Bone marrow (tissue), 2 donors: ENCODE results near the gene TTYH2.
"Not testable (repeated sequence)": the region's sequence is repeated elsewhere in the genome, so short reads cannot be mapped to it uniquely, and the experiment has no call there.

Experiments
- DNase-seq, 2 donors: peaks; one replicate each; lab custom pipeline; 2025; lab: John Stamatoyannopoulos, UW

The TTYH2 gene, protein sequence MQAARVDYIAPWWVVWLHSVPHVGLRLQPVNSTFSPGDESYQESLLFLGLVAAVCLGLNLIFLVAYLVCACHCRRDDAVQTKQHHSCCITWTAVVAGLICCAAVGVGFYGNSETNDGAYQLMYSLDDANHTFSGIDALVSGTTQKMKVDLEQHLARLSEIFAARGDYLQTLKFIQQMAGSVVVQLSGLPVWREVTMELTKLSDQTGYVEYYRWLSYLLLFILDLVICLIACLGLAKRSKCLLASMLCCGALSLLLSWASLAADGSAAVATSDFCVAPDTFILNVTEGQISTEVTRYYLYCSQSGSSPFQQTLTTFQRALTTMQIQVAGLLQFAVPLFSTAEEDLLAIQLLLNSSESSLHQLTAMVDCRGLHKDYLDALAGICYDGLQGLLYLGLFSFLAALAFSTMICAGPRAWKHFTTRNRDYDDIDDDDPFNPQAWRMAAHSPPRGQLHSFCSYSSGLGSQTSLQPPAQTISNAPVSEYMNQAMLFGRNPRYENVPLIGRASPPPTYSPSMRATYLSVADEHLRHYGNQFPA

DNA sequence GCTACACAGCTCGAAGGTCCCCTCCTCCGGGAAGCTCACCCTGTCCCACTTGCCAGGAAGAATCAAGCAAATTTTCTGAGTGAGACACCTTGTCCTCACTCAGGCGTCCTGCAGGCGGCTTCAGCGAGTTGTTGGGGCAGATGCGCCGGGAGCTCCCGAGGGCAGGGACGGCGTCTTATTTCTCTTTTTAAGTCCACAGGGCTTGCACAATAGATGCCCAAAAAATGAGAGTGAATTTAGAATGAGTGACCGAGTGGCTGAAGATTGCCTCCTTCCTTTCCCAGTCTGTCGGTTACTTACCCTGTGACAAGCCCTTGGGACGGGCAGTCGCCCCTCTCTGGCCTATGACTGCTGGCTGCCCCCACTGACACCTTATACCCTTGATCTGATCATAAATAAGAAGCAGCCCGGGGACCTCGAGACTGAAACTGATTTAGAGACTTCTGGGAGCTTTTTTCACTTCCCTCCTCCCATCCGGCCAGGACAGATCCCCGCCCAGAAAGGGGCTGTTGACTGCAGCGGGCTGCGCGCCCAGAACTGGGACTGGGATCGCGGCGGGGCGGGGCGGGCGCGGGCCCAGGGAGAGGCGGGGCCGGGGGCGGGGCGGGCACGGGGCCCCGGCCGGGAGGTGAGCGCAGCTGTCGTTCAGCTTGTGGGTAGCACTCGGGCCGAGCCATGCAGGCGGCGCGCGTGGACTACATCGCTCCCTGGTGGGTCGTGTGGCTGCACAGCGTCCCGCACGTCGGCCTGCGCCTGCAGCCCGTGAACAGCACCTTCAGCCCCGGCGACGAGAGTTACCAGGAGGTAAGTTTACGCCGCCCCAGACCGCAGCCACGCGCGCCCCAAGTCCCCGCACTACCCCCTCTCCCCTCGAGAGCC, at the start of gene TTYH2:
TSS of gene TTYH2 (plus strand) at position 659 of the 879 bp plus-strand sequence. CDS start at position 676, 17 bp downstream.
- peak; percentile 51 to 57 for DNase-seq

DNA sequence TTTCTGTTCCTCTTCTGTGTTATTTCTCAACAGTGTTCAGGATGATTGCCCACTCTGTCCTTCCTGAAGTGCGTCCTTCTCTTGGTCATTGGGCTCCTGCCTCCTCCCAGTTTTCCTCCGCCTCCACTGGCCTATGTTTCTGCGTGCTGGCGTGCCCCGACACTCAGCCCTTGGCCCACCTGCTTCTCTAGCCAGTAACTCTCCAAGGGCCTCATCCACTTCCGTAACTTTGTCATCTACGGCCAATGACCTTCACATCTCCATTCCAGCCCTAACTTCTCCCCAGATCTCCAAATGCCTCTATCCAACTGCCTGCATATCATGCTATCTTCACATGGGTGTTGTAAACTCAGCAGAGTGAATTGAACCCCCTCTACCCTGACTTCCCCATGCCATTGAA, 49.5 kb upstream of the TTYH2 start:
- DNase-seq: no peak

DNA sequence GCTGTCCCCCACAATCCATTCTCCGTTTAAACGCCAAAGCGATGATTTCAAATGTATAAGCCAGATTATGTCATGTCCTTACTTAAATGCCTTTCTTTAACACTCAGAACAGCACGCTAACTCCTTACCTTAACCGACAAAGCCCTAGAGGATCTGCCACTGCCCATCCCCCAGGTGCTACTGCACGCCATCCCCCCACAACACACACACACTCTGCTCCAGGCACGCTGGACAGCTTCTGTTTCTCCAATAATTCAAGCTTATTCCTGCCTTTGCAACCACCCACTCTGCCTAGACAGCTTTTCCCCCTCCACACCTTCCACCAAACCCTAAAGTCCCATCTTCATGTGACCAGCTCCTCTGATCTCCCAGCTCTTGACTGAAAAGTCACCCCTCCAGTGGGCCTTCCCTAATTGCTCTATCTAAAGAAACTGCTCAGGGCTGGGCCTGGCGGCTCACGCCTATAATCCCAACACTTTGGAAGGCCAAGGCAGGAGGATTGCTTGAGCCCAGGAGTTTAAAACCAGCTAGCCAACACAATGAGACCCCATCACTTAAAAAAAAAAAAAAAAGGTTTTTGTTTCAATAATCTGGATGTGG, 48.8 kb upstream of the TTYH2 start:
- no peak for DNase-seq

DNA sequence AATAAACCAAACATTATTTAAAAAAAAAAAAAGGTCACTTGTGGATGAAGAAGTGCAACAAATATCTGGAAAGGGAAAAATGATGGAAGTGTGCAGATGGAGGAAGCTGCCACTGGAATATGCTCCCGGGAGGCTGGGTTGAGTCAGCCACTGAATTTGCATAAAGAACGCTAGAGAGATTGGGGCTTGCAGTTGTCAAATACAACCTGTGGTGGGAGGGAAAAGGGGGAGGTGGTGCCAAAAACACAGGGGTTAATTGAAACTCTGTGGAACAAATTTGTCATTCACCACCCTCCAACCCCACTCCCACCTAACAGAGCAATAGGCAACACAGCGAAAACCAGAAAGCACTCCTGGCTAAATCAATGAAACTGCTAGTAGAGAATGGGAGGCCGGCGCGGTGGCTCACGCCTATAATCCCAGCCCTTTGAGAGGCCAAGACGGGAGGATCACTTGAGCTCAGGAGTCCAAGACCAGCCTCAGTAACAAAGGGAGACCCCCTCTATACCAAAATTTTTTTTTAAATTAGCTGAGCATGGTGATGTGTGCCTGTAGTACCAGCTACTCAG, 47.5 kb upstream of the TTYH2 start:
- DNase-seq: no peak

DNA sequence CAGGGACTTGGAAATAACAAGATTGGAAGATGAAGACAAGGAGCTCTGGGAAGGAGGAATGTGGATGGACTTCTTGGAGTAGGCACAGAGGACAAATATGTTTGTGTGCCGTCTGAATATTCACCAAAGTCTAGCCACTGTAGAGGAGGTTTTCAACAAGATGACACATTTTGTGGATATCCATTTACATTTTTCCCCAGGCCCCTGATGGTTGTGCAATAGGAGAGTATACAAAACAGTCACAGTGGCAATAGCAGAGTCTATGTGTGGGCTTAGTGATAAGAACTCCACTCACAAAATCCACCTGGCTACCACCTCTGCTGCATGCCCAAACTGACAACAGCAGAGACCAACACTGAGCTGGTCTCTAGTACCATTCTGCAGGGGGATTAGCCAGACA, 42.4 kb upstream of the TTYH2 start:
- no peak for DNase-seq

DNA sequence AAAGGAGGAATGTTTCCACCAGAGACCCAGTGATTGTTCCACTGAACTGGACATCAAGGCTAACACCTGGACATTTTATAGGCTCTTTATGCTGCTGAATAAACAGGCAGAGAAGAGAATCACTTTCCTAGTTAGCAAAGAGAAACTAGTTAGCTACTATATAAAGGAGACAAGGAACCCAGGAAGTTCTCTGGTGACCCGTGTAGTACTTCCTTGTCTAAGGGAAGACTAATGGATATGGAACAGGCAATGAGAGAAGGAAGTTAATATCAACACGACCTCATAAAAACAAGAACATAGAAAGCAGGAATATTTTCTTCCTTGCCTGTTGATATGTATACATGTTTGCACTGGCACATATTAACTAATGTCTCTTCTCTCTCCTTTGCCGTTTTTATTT, 40.7 kb upstream of the TTYH2 start:
- no peak for DNase-seq

DNA sequence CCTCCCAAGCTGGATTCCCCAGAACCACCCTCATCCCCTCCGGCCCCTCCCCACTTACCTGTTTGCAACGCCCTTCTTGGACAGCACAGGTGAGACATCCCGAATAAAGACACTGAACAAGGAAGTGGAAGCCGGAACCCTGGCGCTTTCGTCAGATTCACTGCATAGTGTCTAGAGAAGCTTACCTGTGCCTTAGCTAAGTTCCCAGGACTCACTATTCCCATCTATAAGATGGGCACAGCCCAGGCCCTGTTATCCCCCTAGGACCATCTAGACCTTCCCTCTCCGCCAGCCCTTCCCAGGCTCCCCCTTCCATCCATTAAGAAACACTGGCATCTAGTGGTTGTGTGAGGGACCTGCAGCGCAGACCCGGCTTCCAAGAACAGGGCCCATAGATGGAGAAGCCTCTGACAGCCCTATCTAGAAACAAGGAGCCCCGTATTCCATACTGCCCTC, 36.8 kb upstream of the TTYH2 start:
- DNase-seq: peak; percentile 15 to 27

DNA sequence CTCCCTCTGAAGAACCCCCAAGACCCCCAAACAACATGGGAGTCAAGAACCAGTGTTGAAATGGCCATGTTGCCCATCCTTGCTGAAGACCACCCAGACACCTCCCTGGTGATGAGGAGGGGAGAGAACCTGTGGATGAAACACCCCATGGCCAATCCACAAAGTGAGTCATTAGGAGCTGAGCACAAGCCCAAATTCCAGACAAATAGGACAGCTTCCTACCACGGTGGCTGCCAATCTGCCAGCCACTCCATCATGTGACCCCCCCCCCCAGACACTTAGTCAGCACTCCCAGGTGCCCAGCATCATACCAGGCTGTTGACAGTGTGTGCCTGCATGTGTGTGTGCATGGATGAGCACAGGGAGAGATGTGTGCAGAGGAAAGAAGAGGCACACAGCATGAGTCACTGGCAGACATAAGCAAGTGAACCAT, 36.3 kb upstream of the TTYH2 start:
- no peak for DNase-seq

DNA sequence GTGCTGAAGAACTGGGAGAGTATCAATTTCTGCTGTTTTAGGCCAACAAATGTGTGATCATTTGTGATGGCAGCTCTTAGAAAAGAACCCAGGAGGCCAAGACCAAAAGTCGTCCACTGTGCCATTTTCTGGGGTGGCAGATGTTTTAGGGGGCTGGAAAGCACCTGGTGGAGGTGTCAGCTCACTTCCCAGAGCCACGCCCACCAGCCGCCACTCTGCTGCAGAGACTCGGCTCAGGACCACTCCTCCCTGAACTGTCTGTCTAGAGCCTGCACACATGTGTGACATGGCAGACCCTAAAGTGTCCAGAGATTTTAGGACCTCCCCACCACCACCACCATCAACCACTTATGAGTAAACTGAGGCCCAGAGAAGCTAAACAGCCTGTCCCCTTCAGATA, 33.8 kb upstream of the TTYH2 start:
- no peak for DNase-seq

DNA sequence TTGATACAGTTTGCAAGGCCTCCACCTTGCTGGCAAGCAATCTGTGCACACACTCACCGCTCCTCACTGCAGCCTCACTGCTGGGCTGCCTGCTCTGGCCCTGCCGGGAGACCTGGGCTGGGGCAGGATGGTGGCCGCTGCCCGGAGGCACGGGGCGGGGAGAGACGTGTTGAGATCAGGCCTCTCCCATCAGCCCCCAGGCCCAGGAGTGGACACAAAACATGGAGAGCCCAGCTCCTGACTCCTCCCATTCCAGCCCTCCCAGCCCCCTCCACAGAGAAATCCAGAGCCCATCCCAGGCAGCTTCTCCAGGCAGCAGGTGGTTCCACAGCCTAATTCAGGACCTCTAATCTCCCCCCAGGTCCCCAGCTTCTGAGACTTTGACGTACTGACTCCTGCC, 33.0 kb upstream of the TTYH2 start:
- DNase-seq: no peak

DNA sequence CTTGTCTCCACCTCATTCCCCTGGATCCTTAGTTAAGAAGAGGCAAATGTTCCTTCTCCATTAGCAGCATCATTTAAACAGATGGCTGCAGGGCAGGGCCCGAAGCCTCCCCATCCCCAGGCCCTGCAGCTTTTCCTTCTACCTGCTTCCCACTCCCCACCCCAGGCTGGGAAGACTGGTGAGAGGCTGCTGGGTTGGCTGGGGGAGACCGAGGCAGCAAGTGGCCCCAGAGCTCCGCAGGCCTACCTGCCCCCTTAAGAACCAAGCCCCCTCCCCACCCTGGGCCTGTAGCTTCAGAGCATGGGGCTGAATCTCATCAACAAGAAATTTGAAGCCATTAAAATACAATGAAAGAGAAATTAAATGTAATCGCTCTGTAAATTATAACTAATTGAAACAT, 32.0 kb upstream of the TTYH2 start:
- no peak for DNase-seq

DNA sequence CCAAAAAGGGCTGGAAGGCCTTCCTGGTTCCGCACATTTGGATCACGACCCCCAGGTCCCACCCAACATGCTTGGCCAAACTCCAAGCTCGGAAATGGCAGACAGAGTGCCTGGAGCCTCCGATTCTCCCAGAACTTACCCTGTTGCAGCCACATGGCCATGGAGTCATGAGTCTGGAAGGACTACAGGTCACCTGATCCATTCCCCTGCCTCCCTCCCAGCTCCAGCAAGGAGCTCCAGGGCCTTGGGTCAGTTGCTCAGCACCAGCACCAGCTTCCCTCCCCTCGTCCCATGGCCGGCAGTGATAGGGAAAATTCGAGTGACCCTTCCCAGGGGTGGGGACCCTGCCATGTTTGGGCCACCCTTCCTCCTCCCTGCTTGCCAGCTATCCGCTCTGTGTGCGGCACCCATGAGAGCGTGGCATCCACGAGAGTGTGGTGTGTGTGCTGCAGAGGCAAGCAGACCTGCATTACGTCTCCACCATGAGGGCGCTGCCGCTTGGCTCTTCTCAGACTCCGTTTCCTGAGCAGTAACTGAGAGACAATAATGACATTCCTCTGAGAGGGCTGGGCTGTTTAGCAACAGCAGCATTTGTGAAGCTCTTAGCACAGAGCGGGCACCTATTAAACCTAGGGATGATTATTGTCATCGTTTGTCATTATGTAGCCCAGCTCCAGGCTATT, 31.2 kb upstream of the TTYH2 start:
- no peak for DNase-seq

DNA sequence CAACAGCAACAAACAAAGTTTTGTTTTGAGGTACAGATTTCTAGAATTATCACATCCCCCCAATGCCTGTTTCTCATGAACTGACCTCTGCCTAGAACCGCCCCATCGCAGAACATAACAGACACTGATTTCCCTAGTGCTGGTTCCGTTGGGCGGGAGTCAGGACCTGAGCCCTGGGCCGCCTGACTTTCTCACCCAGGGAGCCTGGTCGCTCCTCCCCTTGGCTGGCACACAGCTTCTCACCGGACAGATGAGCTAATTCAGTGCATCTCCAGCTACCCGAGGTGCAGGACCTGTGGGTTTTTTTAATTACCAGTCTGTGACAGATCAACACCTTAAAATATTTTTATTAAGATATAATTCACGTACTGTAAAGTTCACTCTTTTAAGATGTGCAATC, 30.0 kb upstream of the TTYH2 start:
- no peak for DNase-seq

DNA sequence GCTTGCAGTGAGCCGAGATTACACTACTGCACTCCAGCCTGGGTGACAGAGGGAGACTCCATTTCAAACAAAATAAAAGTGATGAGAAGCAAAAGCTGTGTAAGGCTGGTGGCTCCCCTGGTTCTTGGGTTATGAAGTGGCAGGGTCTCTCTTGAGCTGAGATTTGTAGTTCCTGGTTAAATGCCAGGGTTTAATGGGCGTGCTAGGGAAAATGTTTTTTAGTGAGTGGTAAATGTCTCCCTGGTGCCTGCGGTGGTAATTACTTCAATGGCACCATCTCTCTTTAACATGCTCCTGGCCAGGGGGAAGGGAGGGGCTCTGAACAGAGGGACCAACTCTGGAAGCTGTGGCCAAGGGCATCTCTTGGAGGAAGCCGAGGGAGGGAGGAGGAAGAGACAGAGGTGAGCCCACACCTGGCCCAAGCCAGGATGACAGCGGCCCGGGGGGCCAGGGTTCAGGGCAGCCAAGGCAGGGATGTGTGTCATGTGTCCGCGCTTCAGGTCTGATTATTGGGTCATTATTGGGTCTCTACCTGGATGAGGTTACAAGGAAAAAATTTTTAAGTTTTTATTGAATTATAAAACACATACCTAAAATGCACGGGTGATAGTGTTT, 27.7 kb upstream of the TTYH2 start:
- no peak for DNase-seq

DNA sequence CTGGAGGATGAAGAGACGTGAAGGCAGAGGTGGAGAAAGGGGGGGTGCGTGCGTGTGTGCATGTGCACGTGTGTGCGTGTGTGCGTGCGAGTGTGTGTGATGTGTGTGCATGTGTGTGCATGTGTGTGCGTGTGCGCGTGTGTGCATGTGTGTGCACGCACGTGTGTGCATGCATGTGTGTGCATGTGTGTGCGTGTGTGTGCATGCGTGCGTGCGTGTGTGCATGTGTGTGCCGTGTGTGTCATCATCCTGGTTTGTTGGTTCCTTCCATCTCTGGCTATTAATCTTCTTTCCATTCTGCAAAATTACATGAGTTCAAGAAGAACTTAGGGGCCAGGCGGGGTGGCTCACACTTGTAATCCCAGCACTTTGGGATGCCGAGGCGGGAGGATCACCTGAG, 26.9 kb upstream of the TTYH2 start:
- no peak for DNase-seq

DNA sequence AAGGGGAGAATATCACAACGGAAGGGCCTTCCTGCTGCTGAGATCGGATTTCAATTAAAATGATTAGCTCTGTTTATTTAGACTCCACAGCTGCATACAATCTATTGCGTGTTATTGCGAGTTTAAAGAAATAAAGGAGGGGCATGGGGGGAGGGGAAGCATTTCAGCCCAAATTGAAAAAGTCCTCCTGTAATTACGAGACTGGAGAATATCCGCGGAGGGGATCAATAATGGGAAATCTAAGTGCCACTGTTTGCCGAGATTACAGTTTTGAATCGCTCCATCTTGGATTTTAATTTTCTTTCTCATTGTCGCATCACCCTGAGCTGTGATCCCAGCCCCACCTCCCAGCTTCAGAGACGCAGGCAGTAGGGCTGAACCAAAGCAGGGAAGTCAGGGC, 25.6 kb upstream of the TTYH2 start:
- DNase-seq: no peak

DNA sequence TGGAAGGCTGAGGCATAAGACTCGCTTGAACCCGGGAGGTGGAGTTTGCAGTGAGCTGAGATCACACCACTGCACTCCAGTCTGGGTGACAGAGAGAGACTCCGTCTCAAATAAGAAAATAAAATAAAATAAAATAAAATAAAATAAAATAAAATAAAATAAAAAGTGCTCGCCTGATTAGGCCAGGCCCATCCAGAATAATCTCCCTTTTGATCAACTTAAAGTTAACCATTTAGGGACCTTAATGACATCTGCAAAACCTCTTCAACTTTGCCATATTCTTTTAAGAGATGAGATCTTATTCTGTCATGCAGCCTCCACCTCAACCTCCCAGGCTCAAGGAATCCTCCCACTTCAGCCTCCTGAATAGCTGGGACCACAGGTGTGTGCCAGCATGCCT, 24.7 kb upstream of the TTYH2 start:
- DNase-seq: not testable (repeated sequence)

DNA sequence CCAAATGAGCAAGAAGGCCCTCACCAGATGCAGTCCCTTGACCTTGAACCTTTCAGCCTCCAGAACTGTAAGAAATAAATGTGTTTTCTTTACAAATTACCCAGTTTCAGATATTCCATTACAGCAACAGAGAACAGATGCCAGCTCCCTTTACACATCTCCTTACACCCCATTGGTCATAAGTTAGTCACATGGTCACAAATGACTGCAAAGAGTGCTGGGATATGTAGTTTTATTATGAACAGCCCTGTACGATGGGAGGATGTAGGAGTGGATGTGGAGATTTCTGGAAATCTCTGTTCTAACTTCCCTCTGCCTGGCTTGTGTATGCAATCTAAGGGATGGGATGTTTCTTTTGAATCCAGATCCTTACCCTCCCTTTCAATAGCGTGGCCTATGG, 23.2 kb upstream of the TTYH2 start:
- DNase-seq: peak in 1 of 2 donors; percentile 6

DNA sequence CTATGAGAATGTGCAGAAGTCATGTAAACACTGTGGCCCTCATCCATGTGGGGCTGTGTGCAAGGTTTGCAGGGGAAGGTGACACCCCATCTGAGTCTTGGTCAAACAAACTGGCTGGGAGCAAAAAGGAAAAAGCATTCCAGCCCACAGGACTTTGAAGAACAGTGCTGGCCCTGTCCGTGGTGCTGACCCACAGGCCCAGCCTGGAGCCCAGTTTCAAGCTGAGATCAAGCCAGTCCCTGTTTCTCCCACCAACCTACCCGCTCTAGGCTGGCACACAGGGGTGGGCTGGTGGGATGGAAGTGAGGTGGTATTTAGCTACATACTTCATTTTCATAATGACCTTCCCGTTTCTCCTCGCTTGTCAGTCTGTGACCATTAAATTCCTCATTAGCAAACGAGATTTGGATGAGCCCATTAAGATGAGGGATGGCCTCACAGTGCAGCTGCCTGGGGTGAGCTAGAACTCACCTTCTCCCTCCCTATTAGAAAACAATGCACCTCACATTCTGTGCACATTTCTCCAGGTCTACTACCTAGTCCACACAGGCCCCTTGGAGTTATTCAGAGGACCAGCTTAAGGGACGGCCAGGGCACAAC, 22.5 kb upstream of the TTYH2 start:
- DNase-seq: no peak

DNA sequence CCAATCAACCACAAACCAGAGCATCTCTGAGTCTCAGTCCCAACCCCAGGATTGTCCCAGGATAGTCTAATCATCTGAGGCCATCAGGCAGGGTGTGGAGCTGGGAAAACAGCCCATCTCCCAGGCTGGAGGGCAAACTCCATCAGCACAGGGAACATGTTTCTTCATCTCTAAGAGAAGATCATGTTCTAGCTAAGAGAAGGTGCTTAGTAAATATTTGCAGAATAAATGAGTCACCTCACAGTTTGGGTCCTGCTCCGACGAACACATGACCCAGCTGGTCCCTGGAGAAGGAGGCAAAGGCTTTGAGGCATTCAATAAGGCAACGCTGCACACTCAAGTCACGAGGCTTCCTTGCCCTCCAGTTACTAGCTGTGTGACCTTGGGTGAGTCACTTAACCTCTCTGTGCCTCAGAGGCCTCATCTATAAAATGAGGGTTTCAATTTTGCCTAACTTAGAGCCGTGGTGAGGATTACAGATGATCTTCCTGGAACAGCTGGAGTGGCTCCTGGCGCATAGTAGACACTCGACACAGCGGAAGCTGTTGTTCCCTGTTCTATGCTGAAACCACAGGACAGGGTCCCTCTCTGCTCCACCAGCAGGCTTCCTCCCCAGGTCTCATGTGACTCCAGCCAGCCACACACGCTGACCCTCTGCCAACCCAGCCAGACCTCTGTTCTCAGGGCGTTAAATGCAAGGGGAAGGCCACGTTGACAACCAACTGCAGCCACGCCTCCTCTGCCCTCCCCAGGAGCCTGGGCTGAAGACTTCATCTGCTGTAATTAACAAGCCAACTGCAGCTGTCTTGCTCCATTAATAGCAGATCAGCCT, 20.2 kb upstream of the TTYH2 start:
- DNase-seq: peak; percentile 9 to 43
